SU-DHL-6 (cell line): Measurements from ENCODE around the gene LAPTM5.

Experiments
- EZH2phosphoT487 ChIP-seq: fragments of 200-600 bp; sonication (generic), shearing (Covaris generic); conservative IDR thresholded peaks from 2 replicates; pipeline ENCODE4 v1.6.1; 2018; ENCODE audit warnings: mild to moderate bottlenecking, antibody characterized with exemption, low read length, moderate library complexity, mixed read lengths
- TF ChIP-seq, protein P1 (sequence below): fragments of 200-600 bp; sonication (generic); IDR thresholded peaks from one replicate; pipeline ENCODE4 v1.5.1; 2017; ENCODE audit warnings: antibody characterized with exemption, mild to moderate bottlenecking, low read length, moderate library complexity; ENCODE audit not compliant: insufficient read depth, poor library complexity, severe bottlenecking

DNA sequence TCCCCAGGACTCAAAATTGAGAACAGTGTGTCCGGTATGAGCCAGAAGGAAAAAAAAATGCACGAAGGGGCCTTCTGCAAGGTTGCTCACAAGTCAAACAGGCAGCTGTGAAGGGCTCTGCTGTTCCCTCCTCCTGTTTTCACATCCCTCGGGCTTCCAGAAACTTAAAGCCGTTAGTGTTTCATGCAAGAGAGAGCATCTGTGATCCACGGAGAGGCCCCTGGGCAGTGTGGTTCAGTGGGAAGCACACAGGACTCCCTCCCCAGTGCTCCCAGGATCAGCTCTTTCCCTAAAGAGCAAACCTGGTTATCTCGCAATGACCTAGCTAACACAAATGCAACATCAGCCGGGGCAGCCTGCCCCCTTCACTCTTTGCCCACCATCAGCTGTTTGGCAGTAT, 31.3 kb downstream of the LAPTM5 start:
- TF ChIP-seq, protein P1, sequence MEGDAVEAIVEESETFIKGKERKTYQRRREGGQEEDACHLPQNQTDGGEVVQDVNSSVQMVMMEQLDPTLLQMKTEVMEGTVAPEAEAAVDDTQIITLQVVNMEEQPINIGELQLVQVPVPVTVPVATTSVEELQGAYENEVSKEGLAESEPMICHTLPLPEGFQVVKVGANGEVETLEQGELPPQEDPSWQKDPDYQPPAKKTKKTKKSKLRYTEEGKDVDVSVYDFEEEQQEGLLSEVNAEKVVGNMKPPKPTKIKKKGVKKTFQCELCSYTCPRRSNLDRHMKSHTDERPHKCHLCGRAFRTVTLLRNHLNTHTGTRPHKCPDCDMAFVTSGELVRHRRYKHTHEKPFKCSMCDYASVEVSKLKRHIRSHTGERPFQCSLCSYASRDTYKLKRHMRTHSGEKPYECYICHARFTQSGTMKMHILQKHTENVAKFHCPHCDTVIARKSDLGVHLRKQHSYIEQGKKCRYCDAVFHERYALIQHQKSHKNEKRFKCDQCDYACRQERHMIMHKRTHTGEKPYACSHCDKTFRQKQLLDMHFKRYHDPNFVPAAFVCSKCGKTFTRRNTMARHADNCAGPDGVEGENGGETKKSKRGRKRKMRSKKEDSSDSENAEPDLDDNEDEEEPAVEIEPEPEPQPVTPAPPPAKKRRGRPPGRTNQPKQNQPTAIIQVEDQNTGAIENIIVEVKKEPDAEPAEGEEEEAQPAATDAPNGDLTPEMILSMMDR, result no peak
- TF ChIP-seq EZH2phosphoT487, result no peak
